Measurements from ENCODE around the gene LSMEM2.

GRCh38 chr3:50276762-50277101 is 2.2 kb upstream of the LSMEM2 start:
- TF ChIP-seq, protein P1, sequence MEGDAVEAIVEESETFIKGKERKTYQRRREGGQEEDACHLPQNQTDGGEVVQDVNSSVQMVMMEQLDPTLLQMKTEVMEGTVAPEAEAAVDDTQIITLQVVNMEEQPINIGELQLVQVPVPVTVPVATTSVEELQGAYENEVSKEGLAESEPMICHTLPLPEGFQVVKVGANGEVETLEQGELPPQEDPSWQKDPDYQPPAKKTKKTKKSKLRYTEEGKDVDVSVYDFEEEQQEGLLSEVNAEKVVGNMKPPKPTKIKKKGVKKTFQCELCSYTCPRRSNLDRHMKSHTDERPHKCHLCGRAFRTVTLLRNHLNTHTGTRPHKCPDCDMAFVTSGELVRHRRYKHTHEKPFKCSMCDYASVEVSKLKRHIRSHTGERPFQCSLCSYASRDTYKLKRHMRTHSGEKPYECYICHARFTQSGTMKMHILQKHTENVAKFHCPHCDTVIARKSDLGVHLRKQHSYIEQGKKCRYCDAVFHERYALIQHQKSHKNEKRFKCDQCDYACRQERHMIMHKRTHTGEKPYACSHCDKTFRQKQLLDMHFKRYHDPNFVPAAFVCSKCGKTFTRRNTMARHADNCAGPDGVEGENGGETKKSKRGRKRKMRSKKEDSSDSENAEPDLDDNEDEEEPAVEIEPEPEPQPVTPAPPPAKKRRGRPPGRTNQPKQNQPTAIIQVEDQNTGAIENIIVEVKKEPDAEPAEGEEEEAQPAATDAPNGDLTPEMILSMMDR (conservative IDR thresholded peaks at IDR 0.05; ENCODE audit: low read depth in 2 of 2), result no peak
- TF ChIP-seq EZH2phosphoT487 (IDR thresholded peaks at IDR 0.05; ENCODE audit: unreplicated experiment) (no peak), POLR2AphosphoS5 (IDR thresholded peaks at IDR 0.05; ENCODE audit: low read depth) (no peak), EZH2 (IDR thresholded peaks at IDR 0.05; ENCODE audit: low read depth, unreplicated experiment) (no peak), ETS1 (IDR thresholded peaks at IDR 0.05) (no peak), JUNB (IDR thresholded peaks at IDR 0.05; ENCODE audit: unreplicated experiment) (no peak), ZNF114 (CRISPR knock-in tag; IDR thresholded peaks at IDR 0.05) (no peak), CREB1 (CRISPR knock-in tag; IDR thresholded peaks at IDR 0.05; ENCODE audit: low read depth) (no peak), NANOG (IDR thresholded peaks at IDR 0.05; ENCODE audit: borderline replicate concordance) (no peak), STAT1 (IDR thresholded peaks at IDR 0.05; ENCODE audit: unreplicated experiment) (no peak)
- TF ChIP-seq, protein P2, sequence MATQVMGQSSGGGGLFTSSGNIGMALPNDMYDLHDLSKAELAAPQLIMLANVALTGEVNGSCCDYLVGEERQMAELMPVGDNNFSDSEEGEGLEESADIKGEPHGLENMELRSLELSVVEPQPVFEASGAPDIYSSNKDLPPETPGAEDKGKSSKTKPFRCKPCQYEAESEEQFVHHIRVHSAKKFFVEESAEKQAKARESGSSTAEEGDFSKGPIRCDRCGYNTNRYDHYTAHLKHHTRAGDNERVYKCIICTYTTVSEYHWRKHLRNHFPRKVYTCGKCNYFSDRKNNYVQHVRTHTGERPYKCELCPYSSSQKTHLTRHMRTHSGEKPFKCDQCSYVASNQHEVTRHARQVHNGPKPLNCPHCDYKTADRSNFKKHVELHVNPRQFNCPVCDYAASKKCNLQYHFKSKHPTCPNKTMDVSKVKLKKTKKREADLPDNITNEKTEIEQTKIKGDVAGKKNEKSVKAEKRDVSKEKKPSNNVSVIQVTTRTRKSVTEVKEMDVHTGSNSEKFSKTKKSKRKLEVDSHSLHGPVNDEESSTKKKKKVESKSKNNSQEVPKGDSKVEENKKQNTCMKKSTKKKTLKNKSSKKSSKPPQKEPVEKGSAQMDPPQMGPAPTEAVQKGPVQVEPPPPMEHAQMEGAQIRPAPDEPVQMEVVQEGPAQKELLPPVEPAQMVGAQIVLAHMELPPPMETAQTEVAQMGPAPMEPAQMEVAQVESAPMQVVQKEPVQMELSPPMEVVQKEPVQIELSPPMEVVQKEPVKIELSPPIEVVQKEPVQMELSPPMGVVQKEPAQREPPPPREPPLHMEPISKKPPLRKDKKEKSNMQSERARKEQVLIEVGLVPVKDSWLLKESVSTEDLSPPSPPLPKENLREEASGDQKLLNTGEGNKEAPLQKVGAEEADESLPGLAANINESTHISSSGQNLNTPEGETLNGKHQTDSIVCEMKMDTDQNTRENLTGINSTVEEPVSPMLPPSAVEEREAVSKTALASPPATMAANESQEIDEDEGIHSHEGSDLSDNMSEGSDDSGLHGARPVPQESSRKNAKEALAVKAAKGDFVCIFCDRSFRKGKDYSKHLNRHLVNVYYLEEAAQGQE (IDR thresholded peaks at IDR 0.05; ENCODE audit: unreplicated experiment), result no peak

All from GM23338 (cell line).